ENCODE results near the gene ZCCHC9.

ZCCHC9 gene

DNA sequence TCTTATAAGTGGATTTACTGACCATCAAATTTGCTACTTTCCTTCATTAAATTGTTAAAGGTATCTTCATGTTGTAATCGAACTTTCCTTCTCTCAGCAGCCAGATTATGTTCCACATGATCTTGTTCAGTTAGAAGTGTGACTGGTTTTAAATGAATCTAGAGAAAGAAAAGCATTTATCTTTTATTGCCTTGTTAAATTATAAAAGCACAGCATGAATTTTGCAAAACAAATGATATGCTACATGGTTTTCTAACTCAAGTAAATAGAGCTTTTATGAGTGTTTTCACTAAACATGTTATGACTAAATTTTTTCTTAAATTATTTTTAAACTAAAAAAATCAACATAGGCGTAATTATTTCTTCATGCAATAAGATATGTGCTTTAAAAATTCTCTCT is 58.5 kb downstream of the ZCCHC9 start:
- DNase-seq, result no peak

DNA sequence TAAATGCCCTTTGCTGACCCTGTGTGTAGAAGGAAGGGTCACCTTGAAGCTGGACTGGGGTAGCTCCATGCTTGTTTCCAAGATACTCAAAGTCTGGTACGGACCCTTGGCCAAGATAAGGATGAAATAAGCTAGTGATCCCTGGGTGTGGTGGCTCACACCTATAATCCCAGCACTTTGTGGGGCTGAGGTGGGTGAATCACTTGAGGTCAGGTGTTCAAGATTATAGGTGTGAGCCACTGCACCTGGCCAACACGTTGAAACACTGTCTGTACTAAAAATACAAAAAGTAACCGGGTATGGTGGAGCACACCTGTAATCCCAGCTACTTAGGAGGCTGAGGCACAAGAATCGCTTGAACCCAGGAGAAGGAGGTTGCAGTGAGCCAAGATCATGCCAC is 59.3 kb downstream of the ZCCHC9 start:
- no peak for DNase-seq

DNA sequence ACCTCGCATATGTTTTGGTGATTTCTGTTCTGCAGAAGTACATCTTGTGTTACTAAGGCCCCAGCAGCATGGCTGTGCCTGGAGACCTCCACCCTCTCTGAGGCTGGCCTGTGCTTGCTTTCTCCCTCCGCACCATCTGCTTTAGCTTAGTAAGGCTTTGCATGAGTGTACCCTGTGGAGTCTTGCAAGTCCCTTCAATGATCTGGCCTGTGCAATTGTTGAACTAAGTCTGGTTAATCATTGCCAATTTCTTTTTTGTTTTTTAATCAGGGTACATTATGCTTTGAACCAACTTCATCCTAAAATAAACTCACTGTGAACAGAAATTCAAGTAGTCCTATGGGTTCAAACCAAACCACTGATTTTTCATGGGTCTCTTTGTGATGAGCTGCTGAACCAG is 60.2 kb downstream of the ZCCHC9 start:
- no peak for DNase-seq

Measured in stimulated activated CD4-positive, alpha-beta T cell treated with anti-CD3 and anti-CD28 coated beads, Interleukin-4, amount 100 ng/mL, for 24 hours (primary cell).